H1 (cell line): ENCODE data around the gene MED23. TPM values are rescaled to one million over a fixed set of nuclear protein-coding genes. Genes with fewer than 3 reads are reported as not detected.

Source experiments
- CTCF ChIA-PET: fragments of 300-600 bp; sonication (Branson Sonifier 250); formaldehyde crosslinking; loops from one replicate; lab custom pipeline; 2021; ENCODE audit not compliant: partially characterized antibody; lab: Charles Lee
- POLR2A ChIA-PET: fragments of 300-600 bp; sonication (Branson Sonifier 250); formaldehyde crosslinking; loops from one replicate; lab custom pipeline; 2021; ENCODE audit warnings: inconsistent platforms; ENCODE audit not compliant: partially characterized antibody; lab: Charles Lee
- DNase-seq, 2 experiments: peaks; one replicate each; pipeline versions ENCODE4 v3.0.0 to v3.0.0-alpha.2; 2010 to 2022; ENCODE audit warnings: low spot score in 2 of 2, low read depth in 1 of 2, mixed read lengths in 1 of 2
- FAIRE-seq: peaks from 2 replicates; lab custom pipeline; 2011; peaks lifted over from hg19 to GRCh38; lab: Jason Lieb, UNC
- H2AFZ ChIP-seq: 2 replicates; pipeline ENCODE4 v1.8.1; 2012; ENCODE audit warnings: low read length, inconsistent platforms
- H2AK5ac ChIP-seq: 2 replicates; pipeline ENCODE4 v1.6.1; 2013; ENCODE audit warnings: low read depth, low read length
- H2BK120ac ChIP-seq: replicated peaks from 2 replicates; pipeline ENCODE3; 2013; ENCODE audit warnings: low read depth, low read length, inconsistent platforms
- H2BK12ac ChIP-seq: 2 replicates; pipeline ENCODE4 v1.6.1; 2013; ENCODE audit warnings: low read depth, low read length
- H2BK15ac ChIP-seq: 2 replicates; pipeline ENCODE4 v1.6.1; 2013; ENCODE audit warnings: low read length
- H2BK20ac ChIP-seq: 2 replicates; pipeline ENCODE4 v1.6.1; 2013; ENCODE audit warnings: low read length
- H2BK5ac ChIP-seq: 2 replicates; pipeline ENCODE4 v1.6.1; 2013; ENCODE audit warnings: low read depth, low read length
- H3K14ac ChIP-seq: 2 replicates; pipeline ENCODE4 v1.6.1; 2013; ENCODE audit warnings: inconsistent platforms; ENCODE audit not compliant: insufficient read length
- H3K18ac ChIP-seq: 2 replicates; pipeline ENCODE4 v1.6.1; 2013; ENCODE audit warnings: low read length; ENCODE audit errors: extremely low read depth
- H3K23ac ChIP-seq: 2 replicates; pipeline ENCODE4 v1.6.1; 2013; ENCODE audit warnings: inconsistent platforms; ENCODE audit not compliant: insufficient read length
- H3K23me2 ChIP-seq: 2 replicates; pipeline ENCODE4 v1.6.1; 2013; ENCODE audit warnings: low read depth, low read length
- H3K27ac ChIP-seq: 2 replicates; pipeline ENCODE4 v1.6.1; 2011; ENCODE audit warnings: low read depth, low read length, inconsistent platforms
- H3K27me3 ChIP-seq, 4 experiments: replicated peaks in 1 of 4; 1 replicate in 1 of 4; 2 replicates in 3 of 4; pipeline versions ENCODE4 v1.6.1 to v1.8.1; 2011 to 2013; ENCODE audit warnings: low read length in 3 of 4, mild to moderate bottlenecking in 3 of 4, inconsistent platforms in 2 of 4, mixed read lengths in 2 of 4, moderate library complexity in 1 of 4; ENCODE audit not compliant: control insufficient read depth in 3 of 4, insufficient read depth in 3 of 4; ENCODE audit errors: extremely low read depth in 1 of 4
- H3K36me3 ChIP-seq, 4 experiments: 2 replicates each; pipeline versions ENCODE4 v1.6.1 to v1.8.1; 2011 to 2013; ENCODE audit warnings: mild to moderate bottlenecking in 4 of 4, low read length in 3 of 4, moderate library complexity in 2 of 4, control low read depth in 1 of 4, inconsistent platforms in 1 of 4; ENCODE audit not compliant: insufficient read depth in 4 of 4, control insufficient read depth in 2 of 4
- H3K4ac ChIP-seq: replicated peaks from 2 replicates; pipeline ENCODE3; 2013; ENCODE audit warnings: low read length, low read depth, mixed read lengths, inconsistent platforms; ENCODE audit not compliant: insufficient read length
- H3K4me1 ChIP-seq, 4 experiments: replicated peaks in 1 of 4; 1 replicate in 1 of 4; 2 replicates in 3 of 4; pipeline versions ENCODE4 v1.6.1 to v1.8.1; 2011 to 2013; ENCODE audit warnings: low read length in 3 of 4, inconsistent platforms in 2 of 4, mixed read lengths in 1 of 4; ENCODE audit not compliant: insufficient read depth in 4 of 4, control insufficient read depth in 3 of 4
- H3K4me2 ChIP-seq, 2 experiments: 2 replicates each; pipeline versions ENCODE4 v1.6.1 to v1.8.1; 2011 to 2013; ENCODE audit warnings: low read depth in 2 of 2, low read length in 2 of 2, control low read depth in 1 of 2, inconsistent platforms in 1 of 2, mild to moderate bottlenecking in 1 of 2; ENCODE audit not compliant: insufficient read depth in 1 of 2
- H3K4me3 ChIP-seq, 4 experiments: fragments of 200-600, 300-600 bp in 1 of 4; sonication (generic), shearing (Covaris generic), sonication (Bioruptor Twin) in 1 of 4; 2 replicates each; pipeline versions ENCODE4 v1.5.1 to v1.8.1; 2011 to 2016; ENCODE audit warnings: low read length in 4 of 4, low read depth in 3 of 4, control low read depth in 2 of 4, inconsistent platforms in 2 of 4, mild to moderate bottlenecking in 2 of 4, mixed read lengths in 1 of 4, moderate library complexity in 1 of 4; ENCODE audit not compliant: insufficient read depth in 2 of 4; ENCODE audit errors: extremely low read depth in 1 of 4
- H3K56ac ChIP-seq: replicated peaks from 2 replicates; pipeline ENCODE3; 2013; ENCODE audit warnings: low read depth, mild to moderate bottlenecking, mixed read lengths, low read length, inconsistent platforms; ENCODE audit not compliant: insufficient read length
- H3K79me1 ChIP-seq: 2 replicates; pipeline ENCODE4 v1.6.1; 2013; ENCODE audit warnings: low read depth, low read length, control low read depth
- H3K79me2 ChIP-seq, 2 experiments: 2 replicates each; pipeline versions ENCODE4 v1.6.1 to v1.8.1; 2012 to 2013; ENCODE audit warnings: low read length in 2 of 2, mild to moderate bottlenecking in 2 of 2, inconsistent platforms in 1 of 2; ENCODE audit not compliant: insufficient read depth in 2 of 2, control insufficient read depth in 1 of 2
- H3K9ac ChIP-seq, 4 experiments: replicated peaks in 1 of 4; 1 replicate in 1 of 4; 2 replicates in 3 of 4; pipeline versions ENCODE4 v1.6.1 to v1.8.1; 2011 to 2013; ENCODE audit warnings: low read depth in 3 of 4, low read length in 3 of 4, control low read depth in 2 of 4, mild to moderate bottlenecking in 2 of 4, moderate library complexity in 2 of 4, inconsistent platforms in 1 of 4; ENCODE audit errors: extremely low read depth in 1 of 4
- H3K9me3 ChIP-seq, 2 experiments: 2 replicates each; pipeline versions ENCODE4 v1.6.1 to v1.8.1; 2012 to 2013; ENCODE audit warnings: mild to moderate bottlenecking in 2 of 2, moderate library complexity in 2 of 2, control low read depth in 1 of 2, inconsistent platforms in 1 of 2, low read depth in 1 of 2, low read length in 1 of 2, mixed read lengths in 1 of 2; ENCODE audit not compliant: insufficient read depth in 2 of 2
- H4K20me1 ChIP-seq, 2 experiments: replicated peaks in 1 of 2; 2 replicates each; pipeline versions ENCODE3 to v1.8.1; 2011 to 2013; ENCODE audit warnings: inconsistent platforms in 2 of 2, low read length in 2 of 2, mild to moderate bottlenecking in 1 of 2; ENCODE audit not compliant: insufficient read depth in 2 of 2, control insufficient read depth in 1 of 2
- H4K5ac ChIP-seq: 2 replicates; pipeline ENCODE4 v1.6.1; 2013; ENCODE audit warnings: low read length, low read depth, mixed read lengths, inconsistent platforms; ENCODE audit not compliant: insufficient read length
- H4K8ac ChIP-seq: 2 replicates; pipeline ENCODE4 v1.8.0; 2013; ENCODE audit warnings: mild to moderate bottlenecking, moderate library complexity, low read length, inconsistent platforms; ENCODE audit not compliant: insufficient read depth; ENCODE audit errors: extremely low read depth
- H4K91ac ChIP-seq: replicated peaks from 2 replicates; pipeline ENCODE3; 2013; ENCODE audit warnings: low read length, mixed read lengths, inconsistent platforms; ENCODE audit not compliant: insufficient read length
- CBX8 ChIP-seq: fragments of 300-800, 300-1000 bp; sonication (generic); IDR thresholded peaks from 2 replicates; pipeline ENCODE4 v1.7.1; 2016; ENCODE audit warnings: low read depth, low read length, borderline replicate concordance
- WGBS, 2 experiments: shearing (Covaris generic) in 1 of 2; methylation state at CpG; one replicate each; pipeline versions ENCODE4 v1.1.6 to v1.1.7; 2013 to 2015; ENCODE audit warnings: low lambda C conversion rate in 2 of 2, mixed read lengths in 2 of 2, inconsistent platforms in 1 of 2, low coverage in 1 of 2, missing lambda C conversion rate in 1 of 2; ENCODE audit not compliant: insufficient replicate concordance in 2 of 2, insufficient coverage in 1 of 2, insufficient read length in 1 of 2; ENCODE audit errors: extremely low coverage in 1 of 2, missing lambda C conversion rate in 1 of 2; 5-methylcytosine and 5-hydroxymethylcytosine counted together
- polyA plus RNA-seq, 7 experiments: library from polyadenylated mRNA; depleted of rRNA in 3 of 7; stranded (reverse) in 5 of 7; unstranded in 2 of 7; fragments of >200 nt in 5 of 7; fragments of 200-250 nt in 2 of 7; gene quantifications; 1 replicate in 5 of 7; 2 replicates in 1 of 7; 4 replicates in 1 of 7; pipeline versions ENCODE4 v1.2.1 to v1.2.3, GENCODE V29; 2011 to 2013; ENCODE audit warnings: missing spikeins in 2 of 7, mixed read lengths in 2 of 7
- total RNA-seq: library from RNA; stranded (reverse); fragmentation: NEBNext Ultra II Directional; extraction: Animal tissue kit (Norgen Biotek cat#: 25700); gene quantifications from 2 replicates; pipeline ENCODE4 v1.2.1, GENCODE V29; 2021

Gene MED23
- total and polyA plus RNA-seq, 2 of the 8 experiments (the other 6 are each of a cell fraction or from before 2014, with no cell fraction given), result 10.5 to 13.0 TPM

DNA sequence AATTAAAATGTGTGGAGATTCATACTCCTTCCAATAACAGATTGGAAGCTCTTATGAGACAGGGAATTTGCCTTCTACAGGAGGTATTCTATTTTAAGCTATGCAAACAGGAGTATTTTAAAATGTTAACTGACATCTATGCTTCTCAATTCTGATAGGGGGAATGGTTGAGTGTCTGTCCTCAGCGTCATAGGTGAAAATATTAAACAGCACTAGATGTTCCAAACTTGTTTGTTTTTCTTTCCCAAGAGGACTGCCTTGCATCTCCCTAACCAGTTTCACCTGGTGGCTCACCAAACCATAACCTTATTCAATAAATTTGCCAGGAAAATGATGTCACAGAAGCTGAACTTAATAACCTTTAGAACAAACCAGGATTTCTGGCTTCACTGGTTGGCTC is 79.6 kb downstream of the MED23 start:
- FAIRE-seq (no peak), DNase-seq (no peak)
- Histone ChIP-seq H3K79me2 (no peaks in the 10 kb centered on the region), H4K5ac (no peak overlapping the region), H3K9ac (no peak overlapping the region), H3K79me1 (no peaks in the 10 kb centered on the region), H2AK5ac (no peak overlapping the region), H3K56ac (no peak overlapping the region), H4K20me1 (no peaks in the 10 kb centered on the region), H2BK12ac (no peak overlapping the region), H3K4me1 (no peaks in the 10 kb centered on the region), H3K9me3 (no peaks in the 10 kb centered on the region), H3K18ac (no peak overlapping the region), H2AFZ (no peak overlapping the region), H3K27me3 (no peaks in the 10 kb centered on the region), H3K23me2 (no peaks in the 10 kb centered on the region), H4K8ac (no peak overlapping the region), H3K14ac (no peak overlapping the region), H2BK20ac (no peak overlapping the region), H2BK15ac (no peak overlapping the region), H3K4ac (no peak overlapping the region), H2BK5ac (no peak overlapping the region), H3K27ac (no peak overlapping the region), H3K4me2 (no peak overlapping the region), H3K4me3 (no peak overlapping the region), H3K36me3 (no peaks in the 10 kb centered on the region), H3K23ac (no peak overlapping the region), H4K91ac (no peak overlapping the region), H2BK120ac (no peak overlapping the region)
- ChIA-PET POLR2A (no interaction called here), CTCF (interaction anchor here (1.4 to 3.2 kb wide), 4 partner anchors 10 to 80 kb away, joined by 3 to 14 read pairs (median 8); partner anchors contain the start of gene MED23)
- no peak for TF ChIP-seq CBX8
- WGBS, 2 experiments, result 94% methylated on average over 1 of the region's 1 CpG; no CpG with 5 or more reads in 1 of the 2 experiments
